HG03354 (cell line): ENCODE results near the gene RAB1A.
"Not testable (repeated sequence)": the region's sequence is repeated elsewhere in the genome, so short reads cannot be mapped to it uniquely, and the experiment has no call there.

Experiments used
- ATAC-seq: cut with Tn5 transposase; IDR thresholded peaks from one replicate; pipeline ENCODE4 v1.9.1; 2021; ENCODE audit warnings: mild to moderate bottlenecking; ENCODE audit not compliant: unreplicated experiment, poor library complexity, severe bottlenecking

Gene RAB1A

GRCh38 chr2:65129826-65130663 lies at the start of gene RAB1A:
Gene RAB1A (minus strand): TSS chr2:65130106. CDS start chr2:65129915, 191 bp downstream.
- peak; percentile 96 for ATAC-seq

- ATAC-seq = no peak
Measured at GRCh38 chr2:65177751-65178442, 48.0 kb upstream of the RAB1A start.

GRCh38 chr2:65175894-65176530 lies 46.1 kb upstream of the RAB1A start:
- ATAC-seq = no peak

DNA sequence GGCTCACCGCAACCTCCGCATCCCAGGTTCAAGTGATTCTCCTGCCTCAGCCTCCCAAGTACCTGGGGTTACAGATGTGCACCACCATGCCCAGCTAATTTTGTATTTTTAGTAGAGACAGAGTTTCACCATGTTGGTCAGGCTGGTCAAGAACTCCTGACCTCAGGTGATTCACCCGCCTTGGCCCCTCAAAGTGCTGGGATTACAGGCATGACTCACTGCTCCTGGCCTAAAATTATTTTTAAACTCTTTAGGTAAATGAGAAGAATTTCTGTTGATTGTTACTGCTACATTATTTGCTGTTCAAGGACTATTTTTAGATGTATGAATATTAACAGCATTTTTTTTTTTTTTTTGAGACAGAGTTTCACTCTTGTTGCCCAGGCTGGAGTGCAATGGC lies 44.1 kb upstream of the RAB1A start:
- not testable (repeated sequence) for ATAC-seq

- no peak for ATAC-seq
Measured at GRCh38 chr2:65172994-65173790, 43.3 kb upstream of the RAB1A start.

DNA sequence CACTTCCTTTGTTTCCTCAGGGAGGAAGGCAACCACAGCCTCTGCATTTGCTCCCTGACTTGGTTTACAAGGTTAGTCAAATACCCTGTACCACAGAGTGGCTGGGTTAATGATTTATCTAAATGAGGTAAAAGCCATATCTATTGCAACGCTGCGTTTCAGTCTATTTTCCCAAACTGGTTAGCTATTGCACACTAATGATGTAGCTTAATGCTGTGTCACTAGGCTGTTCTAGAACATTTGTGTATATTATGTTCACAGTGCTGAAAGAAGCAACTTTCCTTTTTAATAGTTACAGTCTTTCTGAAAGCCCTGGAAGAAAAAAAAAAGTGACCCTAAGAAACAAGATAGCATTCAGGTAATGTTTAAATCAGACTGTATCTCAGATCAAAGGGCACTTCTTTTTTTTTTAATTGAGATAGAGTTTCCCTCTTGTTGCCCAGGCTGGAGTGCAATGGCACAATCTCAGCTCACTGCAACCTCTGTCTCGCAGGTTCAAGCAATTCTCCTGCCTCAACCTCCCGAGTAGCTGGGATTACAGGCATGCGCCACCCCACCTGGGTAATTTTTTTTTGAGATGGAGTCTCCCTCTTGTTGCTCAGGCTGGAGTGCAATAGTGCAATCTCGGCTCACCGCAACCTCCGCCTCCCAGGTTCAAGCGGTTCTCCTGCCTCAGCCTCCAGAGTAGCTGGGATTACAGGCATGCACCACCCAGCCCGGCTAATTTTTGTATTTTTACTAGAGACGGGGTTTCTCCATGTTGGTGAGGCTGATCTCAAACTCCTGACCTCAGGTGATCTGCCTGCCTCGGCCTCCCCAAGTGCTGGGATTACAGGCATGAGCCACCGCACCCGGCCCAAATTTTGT lies 40.9 kb upstream of the RAB1A start:
- not testable (repeated sequence) for ATAC-seq

- ATAC-seq = no peak
Measured at GRCh38 chr2:65169760-65170136, 39.8 kb upstream of the RAB1A start.

- no peak for ATAC-seq
Measured at GRCh38 chr2:65165558-65165957, 35.7 kb upstream of the RAB1A start.

DNA sequence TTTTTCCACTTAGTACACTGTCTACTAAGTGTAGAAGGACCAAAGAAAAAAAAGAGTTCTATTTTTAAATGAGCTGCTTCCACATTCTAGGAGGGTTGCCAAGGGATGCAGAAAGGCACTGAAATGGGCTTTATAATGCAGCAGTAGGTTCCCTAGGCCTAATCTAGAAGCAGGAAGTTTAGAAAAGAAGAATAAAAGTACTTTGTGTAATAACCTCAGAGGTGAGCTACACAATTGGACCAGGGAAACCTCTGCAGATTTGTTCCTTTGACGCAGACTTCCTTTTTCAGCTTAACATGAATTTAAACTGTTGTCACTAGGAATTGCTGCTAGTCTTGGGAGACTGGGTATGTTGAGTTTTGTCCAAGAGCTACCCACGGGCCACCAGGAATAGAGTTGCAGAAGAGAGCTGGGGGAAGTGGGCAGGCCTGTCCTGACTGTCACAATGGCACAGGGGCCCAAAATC lies 34.6 kb upstream of the RAB1A start:
- ATAC-seq = no peak

GRCh38 chr2:65161551-65162100 lies 31.7 kb upstream of the RAB1A start:
- ATAC-seq = no peak

DNA sequence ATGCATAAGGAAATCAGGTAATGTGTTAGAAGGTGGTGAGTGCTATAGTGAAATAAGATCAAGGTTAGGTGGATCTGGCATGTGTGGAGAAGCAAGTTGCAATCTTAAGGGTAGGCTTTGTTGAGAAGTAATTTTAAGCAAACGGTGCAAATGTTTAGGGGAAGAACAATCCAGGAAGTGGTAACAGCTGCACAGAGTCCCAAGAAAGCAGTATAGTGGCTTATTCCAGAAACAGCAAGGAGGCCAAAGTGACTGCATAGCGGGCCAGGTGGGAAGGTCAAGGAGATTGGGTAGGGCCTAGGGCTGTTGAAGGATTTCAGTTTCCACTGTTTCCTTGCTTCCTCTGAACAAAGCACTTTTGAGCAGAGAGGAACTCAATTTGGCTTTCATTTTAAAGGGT lies 30.0 kb upstream of the RAB1A start:
- no peak for ATAC-seq

GRCh38 chr2:65159261-65159660 lies 29.4 kb upstream of the RAB1A start:
- ATAC-seq = no peak

DNA sequence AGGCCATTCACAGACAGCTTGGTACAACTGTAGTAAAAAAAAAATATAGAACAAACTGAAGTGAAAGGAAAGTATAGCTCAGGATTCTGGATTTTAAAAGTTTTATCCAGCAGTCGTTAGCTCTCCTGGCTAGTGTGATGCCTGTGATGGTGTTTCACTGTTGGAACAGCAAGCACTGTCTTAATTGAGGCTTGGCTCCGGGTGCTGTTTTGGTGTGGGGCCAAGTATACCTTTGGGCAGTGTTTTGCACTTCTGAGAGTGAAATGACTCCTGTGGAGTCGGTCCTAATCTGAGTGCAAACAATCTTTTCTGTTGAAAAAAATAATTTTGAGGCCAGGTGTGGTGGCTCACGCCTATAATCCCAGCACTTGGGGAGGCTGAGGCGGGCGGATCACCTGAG lies 28.7 kb upstream of the RAB1A start:
- ATAC-seq = no peak

DNA sequence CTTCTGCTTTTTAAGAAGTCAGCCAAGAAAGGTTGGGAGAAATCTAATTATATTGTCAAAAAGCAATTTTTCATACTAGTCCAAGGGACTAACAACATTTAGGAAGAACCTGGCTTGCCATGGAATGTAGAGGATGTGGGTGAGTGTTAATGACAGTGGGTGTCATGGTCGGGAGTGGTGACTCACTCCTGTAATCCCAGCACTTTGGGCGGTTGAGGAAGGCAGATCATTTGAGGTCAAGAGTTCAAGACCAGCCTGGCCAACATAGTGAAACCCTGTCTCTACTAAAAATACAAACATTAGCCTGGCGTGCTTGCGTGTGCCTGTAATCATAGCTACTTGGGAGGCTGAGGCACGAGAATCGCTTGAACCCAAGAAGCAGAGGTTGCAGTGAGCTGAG lies 27.9 kb upstream of the RAB1A start:
- not testable (repeated sequence) for ATAC-seq

GRCh38 chr2:65156041-65156440 lies 26.1 kb upstream of the RAB1A start:
- ATAC-seq = no peak

DNA sequence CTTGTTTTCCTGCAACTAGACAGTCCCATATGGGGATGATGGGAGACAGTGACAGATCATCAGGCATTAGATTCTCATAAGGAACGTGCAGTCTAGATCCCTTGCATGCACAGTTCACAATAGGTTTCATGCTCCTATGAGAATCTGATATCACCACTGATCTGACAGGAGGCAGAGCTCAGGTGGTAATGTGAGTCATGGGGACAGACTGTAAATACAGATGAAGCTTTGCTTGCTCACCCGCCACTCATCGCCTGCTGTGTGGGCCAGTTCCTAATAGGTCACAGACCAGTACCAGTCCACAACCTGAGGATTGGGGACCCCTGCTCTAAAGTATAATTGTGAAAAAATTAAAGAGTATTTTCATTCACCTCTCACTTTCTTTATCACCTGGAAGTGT lies 23.6 kb upstream of the RAB1A start:
- ATAC-seq = no peak

DNA sequence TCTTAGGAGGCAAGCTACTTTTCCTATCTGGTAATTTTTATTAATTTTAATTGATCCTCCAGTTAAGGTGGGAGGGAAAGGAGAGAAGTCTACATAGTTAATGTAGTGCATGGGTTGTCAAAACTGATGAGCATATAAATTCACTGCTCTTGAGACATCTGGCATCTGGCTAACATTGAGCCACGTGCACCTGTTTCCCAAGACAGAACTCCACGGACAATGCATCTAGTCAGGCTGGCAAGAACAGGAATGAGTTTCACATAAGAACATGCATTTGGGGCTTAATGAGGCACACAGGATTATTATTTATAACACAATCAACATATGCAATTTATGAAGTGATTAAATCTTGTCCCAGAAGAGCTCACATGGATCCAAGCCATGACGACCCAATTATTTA lies 16.2 kb upstream of the RAB1A start:
- ATAC-seq = no peak

GRCh38 chr2:65144571-65144970 lies 14.7 kb upstream of the RAB1A start:
- ATAC-seq = no peak

DNA sequence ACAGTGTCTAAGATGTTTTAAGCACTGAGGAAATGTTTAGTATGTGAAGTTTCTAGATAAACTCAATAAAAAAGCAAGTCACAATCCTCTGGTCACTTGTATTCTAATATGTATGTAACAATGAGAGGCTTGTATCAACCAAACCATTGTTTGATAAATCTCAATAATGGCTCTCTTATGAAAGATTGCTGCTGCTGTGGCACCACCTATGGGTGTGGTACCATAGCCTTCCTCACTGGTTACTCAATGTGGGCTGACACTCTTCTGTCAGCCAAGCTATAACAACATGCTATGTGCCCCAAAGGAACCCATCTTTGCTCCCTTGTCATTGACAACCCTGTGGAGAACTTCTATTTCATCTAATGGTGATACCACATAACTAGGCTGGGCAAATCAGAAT lies 12.6 kb upstream of the RAB1A start:
- no peak for ATAC-seq
